ENCODE results near the gene SLC22A23. TPM values are rescaled to one million over a fixed set of nuclear protein-coding genes. Genes with fewer than 3 reads are reported as not detected.
A peak's percentile ranks its signal among the peaks of the same experiment; 100 is the strongest.

Gene SLC22A23
- total and polyA plus RNA-seq, 4 donors = 4.9 to 45.4 (median 19.7) TPM

- DNase-seq (ENCODE audit: low spot score) = peak; percentile 33
- peaks cover 0 to 3% (median 0%) of the 10 kb centered on the region in 4 donors for H3K36me3 ChIP-seq (ENCODE audit: control insufficient read depth in 4 of 4, insufficient read depth in 3 of 4, low read depth in 1 of 4, low read length in 3 of 4)
- no peaks in the 10 kb centered on the region for H3K27me3 ChIP-seq (ENCODE audit: control insufficient read depth in 4 of 4, insufficient read depth in 4 of 4, low read length in 3 of 4)
- no peak overlapping the region for H3K27ac ChIP-seq (ENCODE audit: low read depth in 1 of 2, low read length in 2 of 2)
- H3K9ac ChIP-seq (ENCODE audit: low read depth in 1 of 2, low read length in 2 of 2) = no peak overlapping the region
- 86% methylated on average over 8 of the region's 8 CpGs for WGBS
- TF ChIP-seq SP1 (IDR thresholded peaks at IDR 0.05) (no peak), HNF4A (conservative IDR thresholded peaks at IDR 0.05) (no peak), REST (IDR thresholded peaks at IDR 0.05) (no peak), FOXA2 (IDR thresholded peaks at IDR 0.05) (no peak), JUND (IDR thresholded peaks at IDR 0.05) (no peak), ZBTB33 (IDR thresholded peaks at IDR 0.05) (no peak), ATF3 (IDR thresholded peaks at IDR 0.05) (no peak), FOXA1 (IDR thresholded peaks at IDR 0.05) (no peak), YY1 (IDR thresholded peaks at IDR 0.05) (no peak), CTCF (IDR thresholded peaks at IDR 0.05; ENCODE audit: low read depth, low read length, missing input control) (no peak), NR2F2 (IDR thresholded peaks at IDR 0.05) (no peak), RAD21 (IDR thresholded peaks at IDR 0.05) (no peak), EGR1 (IDR thresholded peaks at IDR 0.05; ENCODE audit: low read depth in 2 of 2) (no peak), HNF4G (IDR thresholded peaks at IDR 0.05) (no peak)
- peaks cover 0 to 3% (median 0%) of the 10 kb centered on the region in 4 donors for H3K4me1 ChIP-seq (ENCODE audit: control insufficient read depth in 4 of 4, insufficient read depth in 4 of 4, low read length in 3 of 4)
- no peaks in the 10 kb centered on the region for H3K9me3 ChIP-seq (ENCODE audit: control insufficient read depth in 4 of 4, low read length in 3 of 4)
- H3K4me3 ChIP-seq (ENCODE audit: low read depth in 1 of 3, low read length in 3 of 3) = no peak overlapping the region
Measured at GRCh38 chr6:3442431-3443220, 14.2 kb downstream of the SLC22A23 start.

GRCh38 chr6:3440911-3441310, 15.9 kb downstream of the SLC22A23 start:
- no peak overlapping the region for H3K27ac ChIP-seq (ENCODE audit: low read depth in 1 of 2, low read length in 2 of 2)
- H3K36me3 ChIP-seq (ENCODE audit: control insufficient read depth in 4 of 4, insufficient read depth in 3 of 4, low read depth in 1 of 4, low read length in 3 of 4) = peaks cover 0 to 1% (median 0%) of the 10 kb centered on the region in 4 donors
- TF ChIP-seq NR2F2 (IDR thresholded peaks at IDR 0.05) = no peak
- no peak for TF ChIP-seq MAX (IDR thresholded peaks at IDR 0.05)
- TF ChIP-seq GABPA (IDR thresholded peaks at IDR 0.05 in 1 of 2, conservative IDR thresholded peaks at IDR 0.05 in 1 of 2) = no peak
- no peak for TF ChIP-seq RXRA (IDR thresholded peaks at IDR 0.05)
- TF ChIP-seq EGR1 (IDR thresholded peaks at IDR 0.05; ENCODE audit: low read depth in 2 of 2) = no peak
- H3K4me3 ChIP-seq (ENCODE audit: low read depth in 1 of 3, low read length in 3 of 3) = no peak overlapping the region
- 96% methylated on average over 5 of the region's 5 CpGs for WGBS
- no peak overlapping the region for H3K9ac ChIP-seq (ENCODE audit: low read depth in 1 of 2, low read length in 2 of 2)
- peaks cover 0 to 3% (median 0%) of the 10 kb centered on the region in 4 donors for H3K4me1 ChIP-seq (ENCODE audit: control insufficient read depth in 4 of 4, insufficient read depth in 4 of 4, low read length in 3 of 4)
- H3K27me3 ChIP-seq (ENCODE audit: control insufficient read depth in 4 of 4, insufficient read depth in 4 of 4, low read length in 3 of 4) = no peaks in the 10 kb centered on the region
- DNase-seq (ENCODE audit: low spot score) = peak; percentile 29
- no peaks in the 10 kb centered on the region for H3K9me3 ChIP-seq (ENCODE audit: control insufficient read depth in 4 of 4, low read length in 3 of 4)
